ENCODE results near the gene SIMC1.
"Not testable (repeated sequence)": the region's sequence is repeated elsewhere in the genome, so short reads cannot be mapped to it uniquely, and the experiment has no call there.

Gene SIMC1

DNA sequence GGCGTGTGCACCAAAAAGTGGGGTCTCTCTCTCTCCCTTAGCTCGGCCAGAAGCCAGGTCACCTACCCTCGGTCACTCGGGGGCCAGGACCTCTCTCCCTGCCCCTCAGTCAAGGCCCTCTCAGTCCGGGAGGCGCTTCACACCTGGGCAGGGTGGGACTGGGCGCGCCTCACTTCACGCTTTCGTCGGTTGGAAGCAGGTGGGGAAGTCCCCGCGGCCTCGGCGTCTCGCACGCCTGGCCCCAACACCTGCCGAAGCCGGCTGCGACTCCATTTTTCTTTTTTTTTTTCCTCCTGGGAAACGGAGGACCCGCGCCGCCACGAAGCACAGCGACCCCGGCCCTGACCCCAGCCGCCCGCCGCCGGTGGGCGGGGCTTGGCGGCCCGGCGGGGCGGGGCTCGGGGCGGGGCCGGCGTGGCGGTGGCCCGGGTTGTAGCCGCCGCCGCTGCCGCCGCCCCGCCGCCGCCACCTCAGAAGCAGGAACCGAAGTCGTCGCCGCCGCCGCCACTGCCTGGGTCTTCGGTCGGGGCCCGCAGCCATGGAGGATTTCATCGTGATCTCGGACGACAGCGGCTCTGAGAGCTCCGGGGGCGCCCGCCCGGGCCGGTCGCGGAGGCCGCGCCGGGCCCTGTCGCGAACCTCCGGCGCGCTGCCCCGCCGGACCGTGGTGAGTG lies at the start of gene SIMC1:
Gene SIMC1, plus strand, starts transcription at position 454 of the 674 bp plus-strand sequence. Its CDS starts 85 bp downstream, at position 539.
- DNase-seq (ENCODE audit: low spot score) = not testable (repeated sequence)

DNA sequence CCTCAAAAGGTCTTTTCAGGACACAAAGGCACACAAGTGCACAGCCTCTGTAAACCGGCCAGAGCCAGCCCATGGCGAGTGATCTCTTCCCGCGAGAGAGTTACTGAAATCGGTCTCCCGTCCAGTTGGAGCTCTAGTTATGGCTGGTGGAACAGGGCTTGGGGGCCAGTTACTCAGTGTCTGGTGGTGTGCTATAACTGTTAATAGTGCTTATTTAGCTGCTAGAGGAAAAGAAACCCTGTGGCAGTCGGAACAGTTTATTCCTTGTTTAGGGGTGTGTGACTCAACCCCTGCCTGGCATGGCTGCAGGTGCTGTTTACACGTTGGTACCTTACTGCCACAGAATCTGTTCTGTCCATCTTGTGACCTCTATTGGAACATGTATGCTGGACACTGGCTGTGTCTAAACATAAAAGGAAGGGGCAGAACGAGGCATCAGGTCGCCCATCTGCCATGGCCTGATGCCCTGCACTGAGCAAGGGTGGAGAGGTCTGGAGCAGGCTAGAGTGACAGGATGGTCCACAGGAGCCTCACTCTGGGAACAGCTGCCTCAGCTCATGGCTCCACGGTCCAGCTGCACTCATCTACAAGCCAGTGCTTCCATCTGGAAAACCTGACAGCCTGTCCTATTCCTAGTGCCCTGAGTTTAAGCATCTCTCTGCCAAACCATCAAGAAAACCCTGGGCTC lies 49.6 kb upstream of the SIMC1 start:
- no peak for DNase-seq (ENCODE audit: low spot score)

DNA sequence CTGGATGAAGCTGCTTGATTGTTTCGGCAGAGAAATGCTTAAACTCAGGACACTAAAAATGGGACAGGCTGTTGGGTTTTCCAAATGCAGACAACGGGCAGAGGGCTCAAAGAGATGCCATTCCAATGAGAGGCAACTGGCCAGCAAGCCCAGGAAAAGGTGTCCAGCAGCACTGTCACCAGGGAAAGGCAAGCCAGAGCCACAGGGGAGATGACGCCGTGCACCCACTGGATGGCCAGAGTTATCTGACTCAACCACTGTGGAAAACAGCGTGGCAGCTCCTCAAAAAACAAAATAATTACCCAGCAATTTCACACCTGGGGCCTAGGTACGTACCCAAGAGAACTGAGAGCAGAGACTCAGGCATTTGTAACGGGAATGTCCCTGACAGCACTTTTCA lies 48.4 kb upstream of the SIMC1 start:
- no peak for DNase-seq (ENCODE audit: low spot score)

DNA sequence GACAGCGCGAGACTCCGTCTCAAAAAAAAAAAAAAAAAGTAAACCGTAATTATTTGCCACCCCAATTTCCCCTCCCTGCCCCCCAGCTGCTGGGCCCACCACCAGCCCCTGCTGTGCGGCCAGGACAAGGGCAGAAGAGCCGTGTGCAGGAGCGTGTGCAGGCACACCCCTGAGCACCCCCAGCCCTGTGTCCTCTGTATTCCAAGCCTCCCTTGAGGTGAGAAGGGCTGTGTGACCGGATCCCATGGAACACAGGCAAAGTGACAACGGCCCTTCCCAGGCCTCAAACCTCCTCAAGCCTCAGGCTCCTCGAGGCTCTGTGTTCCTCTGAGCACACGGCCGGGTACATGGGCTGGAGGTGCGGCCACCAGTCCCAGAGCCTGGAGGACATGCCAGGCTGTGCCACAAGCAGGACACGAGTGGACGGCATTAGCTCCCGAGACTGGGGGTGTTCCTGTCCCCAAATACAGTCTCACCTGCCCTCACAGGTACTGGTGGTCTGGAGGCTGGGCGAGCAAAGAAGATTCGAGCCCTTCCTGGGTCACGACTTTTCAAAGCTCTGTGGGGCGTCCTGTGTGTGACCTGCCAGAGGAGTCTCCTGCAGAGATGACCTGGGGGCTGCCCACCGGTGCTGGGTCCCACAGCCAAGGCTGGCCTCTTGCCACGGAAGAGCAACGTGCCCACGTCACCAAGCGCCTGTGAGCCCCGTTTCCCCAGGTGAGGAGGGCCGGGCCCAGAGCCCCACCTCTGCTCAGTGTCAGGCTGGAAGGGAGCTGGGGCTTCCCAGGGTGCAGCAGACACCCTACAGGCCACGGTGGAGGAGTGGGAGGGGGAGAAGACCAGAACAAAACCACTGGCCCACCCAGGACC lies 47.1 kb upstream of the SIMC1 start:
- no peak for DNase-seq (ENCODE audit: low spot score)

DNA sequence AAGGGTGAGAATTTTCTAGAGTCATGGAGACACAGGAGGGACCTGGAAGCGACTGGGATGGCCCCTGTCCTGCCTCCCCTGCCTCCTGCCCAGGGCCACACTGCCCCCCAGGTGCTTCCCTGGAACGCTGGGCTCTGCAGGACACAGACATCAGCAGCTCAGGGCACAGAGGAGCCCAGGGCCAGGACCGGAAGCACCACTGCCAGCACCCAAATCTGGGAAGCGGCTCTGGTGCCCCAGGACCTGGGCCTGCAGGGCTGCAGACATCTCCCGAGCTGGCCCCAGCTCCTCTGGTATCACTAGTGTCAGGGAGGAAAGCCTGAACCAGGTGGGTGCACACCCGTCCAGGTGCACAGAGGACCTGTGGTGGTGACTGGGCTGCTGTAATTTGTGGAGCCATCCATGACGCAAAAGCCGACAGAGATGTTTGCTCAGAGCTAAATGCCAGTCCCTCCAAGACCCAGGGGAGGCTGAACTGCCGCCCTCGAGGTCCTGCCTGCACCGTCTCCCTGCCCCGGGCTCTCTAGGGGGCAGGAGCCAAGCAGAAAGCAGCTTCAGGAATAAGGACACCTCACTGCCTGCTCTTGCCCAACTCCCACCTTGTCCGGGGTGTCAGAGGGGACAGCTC lies 46.0 kb upstream of the SIMC1 start:
- DNase-seq (ENCODE audit: low spot score) = no peak

DNA sequence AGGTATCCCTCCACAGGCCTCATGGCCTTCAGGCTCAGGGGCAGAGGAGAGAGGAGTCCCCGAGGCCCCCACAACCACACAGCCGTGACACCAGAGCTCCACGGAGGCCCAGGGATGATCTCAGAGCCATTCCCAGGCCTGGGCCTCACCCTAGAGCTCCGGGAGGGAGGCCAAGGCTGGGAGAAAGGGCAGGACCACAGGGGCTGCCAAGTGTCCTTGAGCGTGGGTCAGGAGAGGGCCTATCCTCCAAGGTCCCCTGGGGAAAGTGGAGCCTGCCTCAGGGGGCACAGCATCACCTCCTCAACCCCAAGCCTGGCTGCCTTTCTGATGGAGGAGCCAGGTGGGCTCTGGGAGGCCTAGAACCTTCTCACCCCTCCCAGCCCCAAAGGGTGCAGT lies 45.5 kb upstream of the SIMC1 start:
- not testable (repeated sequence) for DNase-seq (ENCODE audit: low spot score)

DNA sequence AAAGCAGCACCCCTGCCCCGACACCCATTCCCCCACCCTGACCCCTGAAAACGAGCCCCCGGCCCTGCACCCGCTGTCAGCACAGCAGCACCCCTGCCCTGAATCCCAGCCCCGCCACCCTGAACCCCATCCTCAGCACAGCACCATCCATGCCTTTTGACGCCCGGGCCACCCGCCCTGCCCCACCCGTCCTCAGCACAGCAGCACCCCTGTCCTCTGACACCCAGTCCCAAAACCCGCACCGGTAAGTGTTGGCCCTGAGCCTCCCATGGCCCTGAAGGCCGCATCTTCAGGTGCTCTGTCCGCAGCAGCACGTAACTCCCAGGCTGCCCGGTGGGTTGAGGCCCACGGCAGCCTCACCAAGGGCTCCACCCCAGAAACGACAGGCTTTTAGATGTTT lies 44.6 kb upstream of the SIMC1 start:
- DNase-seq (ENCODE audit: low spot score) = not testable (repeated sequence)

DNA sequence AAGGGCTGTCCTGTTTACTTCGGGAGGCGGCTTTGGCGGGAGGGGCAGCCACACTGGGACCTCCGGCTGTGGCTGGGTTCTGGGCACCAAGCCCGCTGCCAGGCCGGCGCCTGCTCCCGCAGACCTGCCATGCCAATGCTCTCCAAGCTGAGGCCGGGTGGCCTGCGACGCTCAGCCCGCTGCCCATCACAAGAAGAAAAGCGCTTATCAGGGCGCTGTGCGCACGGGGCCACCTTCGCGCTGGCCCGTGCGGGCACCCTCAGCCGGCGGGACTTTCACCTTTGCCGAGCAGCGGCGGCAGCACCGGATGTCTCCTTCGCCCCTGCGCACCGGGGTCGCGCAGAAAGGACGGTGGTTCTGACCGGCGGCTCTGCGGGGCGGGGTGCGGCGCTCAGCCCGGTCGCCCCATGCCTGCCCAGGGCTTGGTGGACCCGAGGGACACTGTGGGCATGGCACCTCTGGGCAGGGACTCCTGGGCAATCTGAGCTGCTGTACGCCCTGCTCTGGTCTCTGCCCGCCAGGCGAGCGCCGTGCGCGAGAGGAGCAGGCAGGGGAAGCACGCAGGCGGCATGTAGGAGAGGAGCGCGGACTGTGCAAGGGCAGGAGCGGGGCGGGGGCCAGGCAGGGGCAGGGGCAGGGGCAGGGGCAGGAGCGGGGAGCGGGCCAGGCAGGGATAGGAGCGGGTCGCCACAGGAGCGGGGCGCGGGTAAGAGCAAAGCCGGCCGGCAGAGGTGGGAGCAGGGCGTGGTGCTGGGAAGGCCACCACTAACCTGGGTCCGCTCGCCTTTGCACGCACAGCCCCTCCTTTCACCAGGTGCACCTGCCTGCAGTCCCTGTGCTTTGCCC lies 43.8 kb upstream of the SIMC1 start:
- peak; percentile 25 for DNase-seq (ENCODE audit: low spot score)

DNA sequence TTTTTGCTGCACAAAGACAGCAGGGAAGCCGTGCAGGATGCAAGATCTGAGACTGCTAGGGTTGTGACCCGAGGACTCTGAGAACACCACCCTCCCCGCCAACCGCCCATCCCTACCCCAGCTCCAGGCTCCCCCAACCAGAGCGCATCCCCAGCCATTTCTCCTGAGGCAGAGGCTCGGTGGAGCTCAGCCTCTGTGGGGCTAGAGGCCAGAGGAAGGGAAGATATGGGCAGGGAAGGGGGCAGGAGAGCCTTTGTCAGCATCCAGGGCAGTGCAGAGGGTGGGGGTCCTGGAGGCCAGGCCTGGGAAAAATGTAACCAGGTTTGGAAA lies 43.2 kb upstream of the SIMC1 start:
- DNase-seq (ENCODE audit: low spot score) = not testable (repeated sequence)

DNA sequence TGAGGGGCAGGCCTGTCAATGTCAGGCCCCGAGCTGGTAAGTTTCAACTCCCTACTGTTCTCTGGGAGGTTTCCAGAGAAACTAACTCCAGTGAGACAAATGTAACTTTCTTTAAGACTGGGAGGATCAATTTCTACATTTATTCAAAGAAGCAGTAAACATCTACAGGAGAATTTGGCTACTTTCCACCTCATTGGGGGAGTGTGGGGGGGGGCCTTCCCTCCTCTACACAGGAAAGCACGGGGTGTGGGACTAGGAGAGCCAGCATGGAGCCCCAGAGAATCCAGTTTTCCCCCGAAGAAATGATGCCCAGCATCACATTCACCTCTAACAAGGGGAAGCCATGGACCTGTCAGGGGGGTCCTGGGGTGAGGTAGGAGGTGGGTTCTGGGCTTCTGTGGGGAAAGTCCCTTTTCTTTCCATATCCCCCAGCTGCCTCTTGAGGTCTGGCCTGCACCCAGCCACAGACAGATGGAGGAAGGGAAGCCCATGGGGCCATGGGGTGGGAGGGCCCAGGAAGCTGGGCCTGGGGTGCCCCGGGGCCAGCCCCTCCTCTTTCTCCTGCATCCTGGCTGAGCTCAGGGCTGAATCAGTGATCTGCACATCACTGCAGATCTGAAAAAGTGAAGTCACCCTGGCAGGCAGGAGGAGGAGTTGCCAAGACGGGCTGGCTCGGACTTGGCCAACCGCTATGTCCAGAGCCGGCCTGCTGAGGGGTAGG lies 42.6 kb upstream of the SIMC1 start:
- DNase-seq (ENCODE audit: low spot score) = not testable (repeated sequence)

DNA sequence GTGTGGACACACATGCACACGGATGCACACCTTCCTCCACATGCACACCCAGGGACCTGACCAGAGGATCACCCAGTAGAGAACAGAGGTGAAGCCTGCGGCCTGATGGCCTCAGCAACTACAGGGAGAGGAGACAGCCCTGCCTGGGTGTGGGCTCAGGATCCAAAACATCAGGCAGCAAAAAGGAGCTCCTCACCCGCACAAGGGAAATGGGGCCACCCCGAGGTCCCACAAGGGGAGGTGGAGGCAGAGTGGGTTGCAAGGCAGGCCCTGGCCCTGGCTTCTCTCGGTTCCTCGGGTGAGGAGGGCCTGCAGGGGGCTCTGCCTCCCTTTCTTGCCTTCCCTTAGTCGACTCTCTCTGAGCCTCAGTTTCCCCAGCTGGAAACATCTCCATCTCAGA lies 41.4 kb upstream of the SIMC1 start:
- DNase-seq (ENCODE audit: low spot score) = not testable (repeated sequence)

DNA sequence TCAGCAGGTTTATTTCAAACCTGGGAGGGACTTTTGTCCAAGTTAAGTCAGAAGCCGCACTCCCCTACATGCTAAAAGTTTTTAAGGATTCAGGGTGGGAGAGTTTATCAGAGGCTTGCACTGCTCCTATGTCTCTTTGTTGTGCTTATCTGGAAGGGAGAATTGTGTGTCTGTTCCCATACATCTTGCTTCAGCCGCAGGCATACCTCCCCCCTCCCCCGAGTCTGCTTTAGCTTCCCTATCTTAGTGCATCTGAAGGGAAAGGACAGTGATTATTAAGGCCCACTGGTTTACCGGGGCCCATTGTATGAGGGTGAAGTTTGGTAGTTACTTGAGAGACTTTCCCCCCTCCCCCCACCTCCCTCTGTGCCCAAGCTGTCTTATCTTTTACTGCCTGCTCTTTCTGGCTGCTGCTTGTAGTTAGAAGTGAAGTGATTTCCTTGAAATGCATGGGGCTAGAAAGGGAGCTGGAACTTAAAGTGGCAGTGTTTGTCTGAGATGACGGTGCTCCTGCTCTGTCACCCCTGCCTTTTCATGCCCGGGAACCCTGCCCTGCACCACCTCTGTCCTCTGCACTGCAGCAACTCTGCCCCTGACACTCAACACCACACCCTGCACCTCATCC lies 40.9 kb upstream of the SIMC1 start:
- not testable (repeated sequence) for DNase-seq (ENCODE audit: low spot score)

DNA sequence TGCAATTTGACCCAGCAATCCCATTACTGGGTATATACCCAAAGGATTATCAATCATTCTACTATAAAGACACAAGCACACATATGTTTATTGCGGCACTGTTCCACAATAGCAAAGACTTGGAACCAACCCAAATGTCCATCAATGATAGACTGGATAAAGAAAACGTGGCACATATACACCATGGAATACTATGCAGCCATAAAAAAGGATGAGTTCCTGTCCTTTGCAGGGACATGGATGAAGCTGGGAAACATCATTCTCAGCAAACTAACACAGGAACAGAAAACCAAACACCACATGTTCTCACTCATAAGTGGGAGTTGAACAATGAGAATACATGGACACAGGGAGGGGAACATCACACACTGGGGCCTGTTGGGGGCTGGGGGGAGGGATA lies 39.9 kb upstream of the SIMC1 start:
- not testable (repeated sequence) for DNase-seq (ENCODE audit: low spot score)

DNA sequence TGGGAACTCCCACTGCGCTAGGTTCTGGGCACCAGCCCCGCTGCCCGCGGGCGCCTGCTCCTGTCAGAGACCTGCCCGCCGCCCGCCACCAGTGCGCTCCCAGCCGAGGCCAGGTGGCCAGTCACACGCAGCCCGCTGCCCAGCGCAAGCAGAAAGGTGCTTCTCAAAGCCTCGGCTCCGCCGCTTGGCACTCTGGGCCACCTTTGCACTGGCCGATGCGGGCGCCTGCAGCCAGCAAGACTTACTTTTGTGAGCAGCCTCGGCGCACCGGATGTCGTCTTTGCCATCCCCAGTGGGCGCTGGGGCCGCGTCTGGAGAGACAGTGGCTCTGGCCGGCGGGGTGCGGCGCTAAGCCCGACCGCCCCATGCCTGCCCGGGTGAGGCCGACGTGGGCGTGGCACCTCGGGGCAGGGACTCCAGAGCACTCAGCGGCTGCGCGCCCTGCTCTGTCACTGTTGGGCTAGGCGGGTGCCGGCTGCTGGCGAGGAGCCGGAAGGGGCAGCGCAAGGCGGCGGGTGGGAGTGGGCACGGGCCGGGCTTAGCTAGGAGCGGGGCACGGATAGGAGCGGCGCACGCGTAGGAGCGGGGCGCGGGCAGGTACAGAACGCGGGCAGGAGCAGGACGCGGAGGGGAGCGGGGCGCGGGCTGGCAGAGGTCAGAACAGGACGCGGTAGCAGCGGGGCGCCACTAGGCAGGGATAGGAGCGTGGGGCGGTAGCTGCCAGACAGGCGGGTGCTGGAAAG lies 39.1 kb upstream of the SIMC1 start:
- DNase-seq (ENCODE audit: low spot score) = peak; percentile 55

DNA sequence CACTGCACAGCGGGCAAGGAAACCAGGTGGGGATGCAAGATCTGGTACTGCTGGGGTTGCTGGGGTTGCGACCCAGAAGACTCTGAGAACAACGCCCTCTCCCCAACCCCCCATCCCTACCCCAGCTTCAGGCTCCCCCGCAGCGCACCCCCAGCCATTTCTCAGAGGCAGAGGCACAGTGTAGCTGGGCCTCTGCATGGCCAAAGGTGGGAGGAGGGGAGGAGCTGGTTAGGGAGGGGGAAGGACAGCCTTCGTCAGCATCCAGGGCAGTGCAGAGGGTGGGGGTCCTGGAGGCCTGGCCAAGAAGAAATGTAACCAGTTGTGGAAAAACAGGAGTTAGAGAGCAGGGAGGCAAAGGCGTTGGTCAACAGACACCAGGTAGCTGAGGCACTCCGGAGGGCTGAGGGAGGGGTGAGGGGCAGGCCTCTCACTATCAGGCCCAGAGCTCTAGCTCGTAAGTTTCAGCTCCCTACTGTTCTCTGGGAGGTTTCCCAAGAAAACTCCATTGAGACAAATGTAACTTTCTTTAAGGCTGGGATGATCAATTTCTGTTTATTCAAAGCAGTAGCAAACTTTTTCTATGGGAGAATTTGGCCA lies 38.3 kb upstream of the SIMC1 start:
- DNase-seq (ENCODE audit: low spot score) = not testable (repeated sequence)

DNA sequence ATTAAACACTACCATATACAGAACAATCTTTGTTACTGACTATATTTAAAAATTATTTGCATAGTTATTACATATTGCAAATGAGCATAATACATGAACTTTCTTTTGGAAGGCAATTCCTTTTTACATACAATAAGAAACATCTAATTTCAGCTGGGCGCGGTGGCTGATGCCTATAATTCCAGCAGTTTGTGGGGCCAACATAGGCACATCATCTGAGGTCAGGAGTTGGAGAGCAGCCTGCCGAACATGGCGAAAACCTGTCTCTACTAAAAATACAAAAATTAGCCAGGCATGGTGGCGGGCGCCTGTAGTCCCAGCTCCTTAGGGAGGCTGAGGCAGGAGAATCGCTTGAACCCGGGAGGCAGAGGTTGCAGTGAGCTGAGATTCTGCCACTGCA lies 36.4 kb upstream of the SIMC1 start:
- no peak for DNase-seq (ENCODE audit: low spot score)

DNA sequence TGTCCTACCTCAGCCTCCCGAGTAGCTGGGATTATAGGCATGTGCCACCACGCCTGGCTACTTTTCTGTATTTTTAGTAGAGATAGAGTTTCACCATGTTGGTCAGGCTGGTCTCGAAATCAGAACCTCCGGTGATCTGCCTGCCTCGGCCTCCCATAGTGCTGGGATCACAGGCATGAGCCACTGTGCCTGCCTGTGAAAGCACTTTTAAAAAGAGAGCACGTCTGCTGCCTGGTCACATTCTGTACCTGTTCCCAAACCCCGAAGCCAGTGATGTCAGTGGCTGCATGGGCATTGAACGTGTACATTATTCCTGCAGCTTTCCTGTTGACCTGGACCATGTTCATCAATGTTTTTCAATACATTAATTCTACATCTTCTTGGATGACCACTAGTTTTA lies 35.1 kb upstream of the SIMC1 start:
- no peak for DNase-seq (ENCODE audit: low spot score)

DNA sequence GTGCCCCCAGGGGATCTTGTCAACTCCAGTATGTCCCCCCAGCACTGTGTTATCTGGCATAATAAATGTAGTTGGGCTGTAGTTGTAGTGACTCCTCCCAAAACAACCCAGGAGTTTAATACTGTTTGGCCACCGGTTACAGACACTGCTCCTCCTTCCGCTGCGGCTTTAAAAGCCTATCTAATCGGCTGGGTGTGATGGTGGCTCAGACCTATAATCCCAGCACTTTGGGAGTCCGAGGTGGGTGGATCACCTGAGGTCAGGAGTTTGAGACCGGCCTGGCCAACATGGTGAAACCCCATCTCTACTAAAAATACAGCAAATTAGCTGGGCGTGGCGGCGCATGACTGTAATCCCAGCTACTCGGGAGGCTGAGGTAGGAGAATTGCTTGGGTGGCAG lies 34.7 kb upstream of the SIMC1 start:
- not testable (repeated sequence) for DNase-seq (ENCODE audit: low spot score)

DNA sequence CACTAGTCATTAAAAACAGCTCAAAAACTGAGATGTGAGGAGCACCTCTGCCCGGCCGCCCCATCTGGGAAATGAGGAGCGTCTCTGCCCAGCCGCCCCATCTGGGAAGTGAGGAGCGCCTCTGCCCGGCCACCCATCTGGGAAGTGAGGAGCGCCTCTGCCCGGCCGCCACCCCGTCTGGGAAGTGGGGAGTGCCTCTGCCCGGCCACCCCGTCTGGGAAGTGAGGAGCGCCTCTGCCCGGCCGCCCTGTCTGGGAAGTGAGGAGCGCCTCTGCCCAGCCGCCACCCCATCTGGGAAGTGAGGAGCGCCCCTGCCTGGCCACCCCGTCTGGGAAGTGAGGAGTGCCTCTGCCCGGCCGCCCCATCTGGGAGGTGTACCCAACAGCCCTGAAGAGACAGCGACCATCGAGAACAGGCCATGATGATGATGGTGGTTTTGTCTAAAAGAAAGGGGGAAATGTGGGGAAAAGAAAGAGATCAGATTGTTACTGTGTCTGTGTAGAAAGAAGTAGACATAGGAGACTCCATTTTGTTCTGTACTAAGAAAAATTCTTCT lies 23.7 kb upstream of the SIMC1 start:
- not testable (repeated sequence) for DNase-seq (ENCODE audit: low spot score)
